Neuronal stem cell (in vitro differentiated cells): ENCODE results near the gene ASF1B.

Source experiments
- DNase-seq: peaks from one replicate; pipeline ENCODE4 v3.0.0-alpha.2; 2013; ENCODE audit warnings: low spot score
- H2AFZ ChIP-seq: one replicate; pipeline ENCODE4 v1.6.1; 2013; ENCODE audit warnings: mild to moderate bottlenecking, low read length, inconsistent platforms
- H2AK5ac ChIP-seq: 2 replicates; pipeline ENCODE4 v1.6.1; 2013; ENCODE audit warnings: low read depth, mild to moderate bottlenecking, inconsistent platforms, low read length, moderate library complexity, mixed read lengths
- H2BK120ac ChIP-seq: 2 replicates; pipeline ENCODE4 v1.6.1; 2013; ENCODE audit warnings: low read depth, mild to moderate bottlenecking, inconsistent platforms, low read length, moderate library complexity, mixed read lengths
- H2BK12ac ChIP-seq: one replicate; pipeline ENCODE4 v1.6.1; 2013; ENCODE audit warnings: low read length, inconsistent platforms
- H2BK15ac ChIP-seq: 2 replicates; pipeline ENCODE4 v1.6.1; 2013; ENCODE audit warnings: mild to moderate bottlenecking, low read length, inconsistent platforms, mixed read lengths
- H2BK5ac ChIP-seq: one replicate; pipeline ENCODE4 v1.6.1; 2013; ENCODE audit warnings: inconsistent platforms, mild to moderate bottlenecking, low read length, moderate library complexity
- H3K14ac ChIP-seq: one replicate; pipeline ENCODE4 v1.6.1; 2013; ENCODE audit warnings: low read length, inconsistent platforms
- H3K18ac ChIP-seq: 2 replicates; pipeline ENCODE4 v1.6.1; 2013; ENCODE audit warnings: low read length, inconsistent platforms
- H3K23ac ChIP-seq: 2 replicates; pipeline ENCODE4 v1.6.1; 2013; ENCODE audit warnings: low read depth, mild to moderate bottlenecking, mixed read lengths, low read length, inconsistent platforms; ENCODE audit not compliant: poor library complexity
- H3K27ac ChIP-seq: replicated peaks from 3 replicates; pipeline ENCODE4 v1.5.1; 2013; ENCODE audit warnings: low read length, inconsistent platforms
- H3K27me3 ChIP-seq, 3 experiments: 2 replicates each; pipeline ENCODE4 v1.6.1; 2013; ENCODE audit warnings: low read length in 3 of 3, mild to moderate bottlenecking in 2 of 3, inconsistent platforms in 1 of 3, low read depth in 1 of 3, mixed read lengths in 1 of 3, moderate library complexity in 1 of 3; ENCODE audit not compliant: control insufficient read depth in 3 of 3, insufficient read depth in 3 of 3
- H3K36me3 ChIP-seq, 2 donors: replicated peaks in 1 of 2; 2 replicates each; pipeline ENCODE4 v1.6.1; 2013; ENCODE audit warnings: low read length in 2 of 2; ENCODE audit not compliant: control insufficient read depth in 2 of 2, insufficient read depth in 2 of 2
- H3K4ac ChIP-seq: 2 replicates; pipeline ENCODE4 v1.6.1; 2013; ENCODE audit warnings: inconsistent platforms, mild to moderate bottlenecking, low read length, moderate library complexity
- H3K4me1 ChIP-seq, 2 donors: 1 replicate in 1 of 2; 2 replicates in 1 of 2; pipeline ENCODE4 v1.6.1; 2013; ENCODE audit warnings: low read length in 2 of 2, low read depth in 1 of 2; ENCODE audit not compliant: control insufficient read depth in 2 of 2, insufficient read depth in 1 of 2
- H3K4me2 ChIP-seq: one replicate; pipeline ENCODE4 v1.6.1; 2013; ENCODE audit warnings: mild to moderate bottlenecking, low read length, inconsistent platforms; ENCODE audit not compliant: insufficient read depth, poor library complexity, severe bottlenecking
- H3K4me3 ChIP-seq, 2 donors: 2 replicates each; pipeline ENCODE4 v1.5.1; 2013; ENCODE audit warnings: low read length in 2 of 2, mild to moderate bottlenecking in 2 of 2, inconsistent platforms in 1 of 2, moderate library complexity in 1 of 2
- H3K79me1 ChIP-seq: one replicate; pipeline ENCODE4 v1.6.1; 2013; ENCODE audit warnings: low read depth, mild to moderate bottlenecking, inconsistent platforms, low read length, moderate library complexity
- H3K9ac ChIP-seq: one replicate; pipeline ENCODE4 v1.6.1; 2013; ENCODE audit warnings: mild to moderate bottlenecking, low read depth, low read length, inconsistent platforms; ENCODE audit not compliant: poor library complexity
- H3K9me3 ChIP-seq, 2 donors: replicated peaks in 1 of 2; 2 replicates each; pipeline versions ENCODE3 to v1.6.1; 2013; ENCODE audit warnings: low read length in 2 of 2, mild to moderate bottlenecking in 2 of 2, inconsistent platforms in 1 of 2, low read depth in 1 of 2, mixed read lengths in 1 of 2, moderate library complexity in 1 of 2; ENCODE audit not compliant: control insufficient read depth in 2 of 2, insufficient read depth in 1 of 2
- H4K8ac ChIP-seq: one replicate; pipeline ENCODE4 v1.6.1; 2013; ENCODE audit warnings: low read depth, mild to moderate bottlenecking, inconsistent platforms, low read length, moderate library complexity
- H4K91ac ChIP-seq: one replicate; pipeline ENCODE4 v1.6.1; 2013; ENCODE audit warnings: low read length, low read depth, mild to moderate bottlenecking, inconsistent platforms; ENCODE audit not compliant: poor library complexity
- WGBS, 2 donors: extraction: QIAGEN DNeasy Blood & Tissue Kit; methylation state at CpG; one replicate each; pipeline ENCODE4 v1.1.7; 2013; ENCODE audit warnings: missing lambda C conversion rate in 2 of 2, mixed read lengths in 1 of 2; ENCODE audit not compliant: insufficient read length in 2 of 2, insufficient replicate concordance in 1 of 2; ENCODE audit errors: extremely low coverage in 2 of 2; 5-methylcytosine and 5-hydroxymethylcytosine counted together

ASF1B gene

DNA sequence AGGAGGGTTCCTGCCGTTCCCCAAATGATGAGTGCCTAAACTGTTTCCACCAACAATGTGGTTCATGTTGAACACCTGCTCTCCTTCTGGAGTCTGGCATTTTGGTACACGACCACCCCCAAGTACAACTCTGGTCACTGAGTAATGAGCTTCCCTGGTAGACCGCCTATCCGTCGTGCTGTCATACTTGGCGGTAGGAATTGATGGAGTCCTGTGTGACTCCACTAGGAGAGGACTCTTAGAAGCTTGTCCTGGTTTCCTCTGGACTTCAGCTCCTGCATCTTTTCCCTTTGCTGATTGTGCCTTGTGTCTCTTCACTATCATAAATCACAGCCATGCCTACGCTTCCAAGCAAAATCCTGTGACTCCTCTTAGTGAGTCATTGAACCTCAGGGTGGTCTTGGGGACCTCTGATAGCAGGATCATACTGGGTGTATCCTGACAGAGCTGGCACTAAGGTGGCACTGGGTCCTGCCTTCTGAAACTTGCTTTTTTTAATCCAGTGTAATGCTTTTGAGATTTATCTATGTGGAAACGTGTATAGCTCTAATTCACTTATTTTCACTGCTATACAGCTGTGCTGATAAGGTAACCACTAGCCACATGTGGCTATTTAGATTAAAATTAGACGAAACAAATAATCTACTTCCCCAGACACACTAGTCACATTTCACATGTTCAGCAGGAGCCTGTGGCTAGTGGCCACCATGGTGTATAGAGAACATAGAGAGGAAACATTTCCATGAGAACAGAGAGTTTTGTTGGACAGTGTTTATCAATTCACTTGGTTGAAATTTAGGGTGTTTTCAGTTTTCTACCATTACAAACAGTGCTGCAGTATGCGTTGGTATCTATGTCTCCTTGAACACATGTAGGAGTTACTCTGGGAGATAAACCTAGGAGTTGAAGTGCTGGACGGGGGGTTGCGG is 6.1 kb upstream of the ASF1B start:
- no peak overlapping the region for H2BK120ac ChIP-seq

DNA sequence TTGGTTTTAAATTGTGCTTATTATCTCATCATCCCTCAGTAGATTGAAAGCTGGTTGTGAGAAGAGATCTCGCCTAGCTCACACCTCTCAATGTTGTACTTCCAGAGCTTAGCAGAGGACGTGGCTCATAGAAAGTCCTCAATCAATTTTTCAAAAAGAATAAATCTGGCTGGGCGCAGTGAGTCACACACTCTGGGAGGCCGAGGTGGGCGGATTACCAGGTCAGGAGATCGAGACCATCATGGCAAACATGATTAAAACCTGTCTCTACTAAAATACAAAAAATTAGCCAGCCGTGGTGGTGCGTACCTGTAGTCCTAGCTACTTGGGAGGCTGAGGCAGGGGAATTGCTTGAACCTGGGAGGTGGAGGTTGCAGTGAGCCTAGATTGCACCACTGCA is 4.7 kb upstream of the ASF1B start:
- Histone ChIP-seq H3K18ac (no peak overlapping the region), H2AFZ (no peak overlapping the region), H3K23ac (no peak overlapping the region), H3K9ac (no peak overlapping the region), H2BK15ac (no peak overlapping the region), H3K9me3 (no peaks in the 10 kb centered on the region), H3K4me1 (peaks cover 7 to 18% of the 10 kb centered on the region in 2 donors), H2BK5ac (no peak overlapping the region), H3K27me3 (no peaks in the 10 kb centered on the region), H4K91ac (no peak overlapping the region), H2AK5ac (no peak overlapping the region), H3K14ac (no peak overlapping the region), H3K4me3 (no peak overlapping the region), H3K4me2 (no peak overlapping the region), H3K4ac (no peak overlapping the region), H3K27ac (no peak overlapping the region), H2BK12ac (no peak overlapping the region), H3K36me3 (no peaks in the 10 kb centered on the region), H2BK120ac (no peak overlapping the region), H3K79me1 (peaks cover 3% of the 10 kb centered on the region), H4K8ac (no peak overlapping the region)
- DNase-seq: no peak
- WGBS, 2 donors: no CpG with 5 or more reads among the region's 8 CpGs

More for the DNA sequence above, 6.1 kb upstream of the ASF1B start:
- no peak overlapping the region for H3K23ac ChIP-seq
- no peak overlapping the region for H2BK5ac ChIP-seq
- peaks cover 2% of the 10 kb centered on the region for H3K79me1 ChIP-seq
- no peak overlapping the region for H3K4me3 ChIP-seq
- no peak overlapping the region for H3K4ac ChIP-seq
- H4K91ac ChIP-seq: no peak overlapping the region
- no peak overlapping the region for H2BK15ac ChIP-seq
- no peaks in the 10 kb centered on the region for H3K36me3 ChIP-seq
- no peak overlapping the region for H3K4me2 ChIP-seq
- H3K27ac ChIP-seq: no peak overlapping the region
- DNase-seq: no peak
- H2BK12ac ChIP-seq: no peak overlapping the region
- no CpG with 5 or more reads among the region's 12 CpGs for WGBS, 2 donors
- no peaks in the 10 kb centered on the region for H3K9me3 ChIP-seq
- H3K27me3 ChIP-seq: no peaks in the 10 kb centered on the region
- peaks cover 7 to 16% of the 10 kb centered on the region in 2 donors for H3K4me1 ChIP-seq
- H3K9ac ChIP-seq: no peak overlapping the region
- H2AK5ac ChIP-seq: no peak overlapping the region
- H3K18ac ChIP-seq: no peak overlapping the region
- no peak overlapping the region for H4K8ac ChIP-seq
- H2AFZ ChIP-seq: no peak overlapping the region
- no peak overlapping the region for H3K14ac ChIP-seq

DNA sequence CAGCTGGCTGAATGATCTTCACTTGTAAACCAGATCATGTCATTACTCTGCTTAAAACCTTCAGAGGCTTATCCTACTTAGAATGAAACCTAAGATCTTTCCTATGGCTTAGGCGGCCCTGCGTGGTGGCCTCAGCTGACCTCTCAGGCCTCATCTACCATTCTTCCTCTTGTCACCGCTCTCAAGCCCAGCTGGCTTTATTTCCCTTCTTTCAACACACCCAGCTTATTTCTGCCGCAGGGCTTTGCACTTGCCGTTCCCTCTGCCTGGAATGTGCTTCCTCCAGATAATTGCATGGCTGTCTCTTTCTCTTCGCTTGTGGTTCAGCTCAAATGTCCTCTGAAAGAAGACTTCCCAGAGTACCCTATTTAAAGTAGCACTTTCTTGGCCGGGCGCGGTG is 3.6 kb upstream of the ASF1B start:
- Histone ChIP-seq H4K8ac (no peak overlapping the region), H3K79me1 (peaks cover 4% of the 10 kb centered on the region), H3K18ac (no peak overlapping the region), H3K4ac (no peak overlapping the region), H4K91ac (no peak overlapping the region), H3K23ac (no peak overlapping the region), H3K4me2 (no peak overlapping the region), H3K36me3 (peaks cover 0 to 2% of the 10 kb centered on the region in 2 donors), H3K9ac (no peak overlapping the region), H3K14ac (no peak overlapping the region), H3K4me3 (no peak overlapping the region), H2BK5ac (no peak overlapping the region), H3K27me3 (no peaks in the 10 kb centered on the region), H3K9me3 (no peaks in the 10 kb centered on the region), H3K27ac (peak overlapping the region; percentile 19), H2BK15ac (no peak overlapping the region), H2BK120ac (no peak overlapping the region), H2BK12ac (no peak overlapping the region), H3K4me1 (peaks cover 13 to 18% of the 10 kb centered on the region in 2 donors), H2AK5ac (no peak overlapping the region), H2AFZ (no peak overlapping the region)
- WGBS, 2 donors: no CpG with 5 or more reads among the region's 9 CpGs
- no peak for DNase-seq

DNA sequence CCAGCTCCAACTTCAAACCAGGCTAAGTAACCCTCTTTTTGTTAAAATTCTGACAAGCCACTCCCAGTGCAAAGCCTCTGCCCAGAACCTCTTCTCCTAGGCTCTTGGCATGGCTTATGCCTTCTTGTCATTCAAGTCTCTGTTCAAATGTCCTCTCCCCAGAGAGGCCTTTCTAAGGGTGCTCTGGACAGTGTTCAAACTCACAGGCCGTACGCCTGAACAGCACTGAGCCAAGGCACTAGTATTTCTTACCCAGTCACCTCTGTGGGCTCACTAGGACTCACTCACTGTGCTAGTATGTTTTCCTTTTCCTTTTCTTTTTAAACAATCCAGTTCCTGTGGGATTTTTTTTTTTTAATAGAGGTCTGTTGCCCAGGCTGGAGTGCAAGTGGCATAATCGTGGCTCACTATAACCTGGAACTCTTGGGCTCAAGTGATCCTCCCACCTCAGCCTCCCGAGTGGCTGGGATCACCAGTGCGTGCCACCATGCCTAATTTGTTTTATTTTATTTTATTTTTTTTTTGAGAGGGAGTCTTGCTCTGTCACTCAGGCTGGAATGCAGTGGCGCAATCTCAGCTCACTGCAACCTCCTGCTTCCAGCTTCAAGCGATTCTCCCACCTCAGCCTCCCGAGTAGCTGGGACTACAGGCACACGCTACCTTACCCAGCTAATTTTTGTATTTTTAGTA is 2.3 kb upstream of the ASF1B start:
- no peak overlapping the region for H3K18ac ChIP-seq
- no peak overlapping the region for H2BK120ac ChIP-seq
- H3K14ac ChIP-seq: no peak overlapping the region
- no peaks in the 10 kb centered on the region for H3K9me3 ChIP-seq
- H4K91ac ChIP-seq: no peak overlapping the region
- no CpG with 5 or more reads among the region's 9 CpGs for WGBS, 2 donors
- no peak overlapping the region for H2BK12ac ChIP-seq
- H3K4me1 ChIP-seq: peaks cover 13 to 18% of the 10 kb centered on the region in 2 donors
- H4K8ac ChIP-seq: no peak overlapping the region
- H3K79me1 ChIP-seq: peaks cover 4% of the 10 kb centered on the region
- H2BK15ac ChIP-seq: no peak overlapping the region
- no peak overlapping the region for H3K4ac ChIP-seq
- H3K4me2 ChIP-seq: no peak overlapping the region
- H3K36me3 ChIP-seq: peaks cover 0 to 9% of the 10 kb centered on the region in 2 donors
- H3K9ac ChIP-seq: no peak overlapping the region
- no peak overlapping the region for H2AFZ ChIP-seq
- no peak overlapping the region for H3K23ac ChIP-seq
- peak overlapping the region in 1 of 2 donors; percentile 57 for H3K4me3 ChIP-seq
- peak overlapping the region; percentile 4 for H3K27ac ChIP-seq
- no peak overlapping the region for H2AK5ac ChIP-seq
- H3K27me3 ChIP-seq: no peaks in the 10 kb centered on the region
- H2BK5ac ChIP-seq: no peak overlapping the region
- DNase-seq: no peak
